GM12878 (cell line): ENCODE data around the gene HPD. TPM values are rescaled to one million over a fixed set of nuclear protein-coding genes. Genes with fewer than 3 reads are reported as not detected.

ENCODE experiments used
- ATAC-seq: fragments of 200-7000 bp; cut with Tn5 transposase; 3 replicates; pipeline ENCODE4 v1.9.1; 2020; ENCODE audit warnings: mild to moderate bottlenecking, moderate library complexity
- BruUV-seq: library from RNA; stranded (reverse); fragments of 400-500 nt; replicated peaks from 2 replicates; lab custom pipeline; 2021; lab: Mats Ljungman, UMichigan
- CTCF ChIA-PET: fragments of 300-600 bp; sonication (Branson Sonifier 250); formaldehyde crosslinking; extraction: SDS; loops from one replicate; lab custom pipeline; 2021; ENCODE audit warnings: inconsistent platforms; lab: Yijun Ruan, JAX
- POLR2A ChIA-PET: fragments of 350-600 bp; formaldehyde crosslinking; extraction: SDS; loops from one replicate; lab custom pipeline; 2021; ENCODE audit warnings: inconsistent platforms; lab: Charles Lee
- RAD21 ChIA-PET: fragments of 300-600 bp; sonication (Branson Sonifier 250); formaldehyde crosslinking; loops from one replicate; lab custom pipeline; 2023; ENCODE audit warnings: antibody characterized with exemption; ENCODE audit not compliant: unreplicated experiment; lab: Charles Lee
- SMC1A ChIA-PET: fragments of 300-600 bp; sonication (Branson Sonifier 250); formaldehyde crosslinking; loops from one replicate; lab custom pipeline; 2023; ENCODE audit not compliant: unreplicated experiment, uncharacterized antibody; lab: Charles Lee
- DNase-seq: peaks from one replicate; pipeline ENCODE4 v3.0.0-alpha.2; 2011; ENCODE audit warnings: low read depth, low spot score
- FAIRE-seq: peaks from 3 replicates; lab custom pipeline; 2011; peaks lifted over from hg19 to GRCh38; lab: Jason Lieb, UNC
- H2AFZ ChIP-seq: 2 replicates; pipeline ENCODE4 v1.6.0; 2011; ENCODE audit warnings: low read depth, low read length, control low read depth; ENCODE audit not compliant: control insufficient read depth
- H3K27ac ChIP-seq: 2 replicates; pipeline ENCODE4 v1.5.1; 2011; ENCODE audit warnings: control low read depth; ENCODE audit not compliant: control insufficient read depth, insufficient read depth
- H3K27me3 ChIP-seq, 2 experiments: replicated peaks in 1 of 2; 2 replicates each; pipeline versions ENCODE4 v1.6.0 to v1.6.1; 2011; ENCODE audit warnings: low read length in 1 of 2; ENCODE audit not compliant: control insufficient read depth in 2 of 2, insufficient read depth in 2 of 2
- H3K36me3 ChIP-seq, 2 experiments: 2 replicates each; pipeline ENCODE4 v1.5.1; 2011; ENCODE audit warnings: low read length in 1 of 2; ENCODE audit not compliant: control insufficient read depth in 2 of 2, insufficient read depth in 2 of 2
- H3K4me1 ChIP-seq: 2 replicates; pipeline ENCODE4 v1.6.1; 2011; ENCODE audit warnings: mild to moderate bottlenecking, low read length, moderate library complexity, mixed read lengths; ENCODE audit not compliant: control insufficient read depth, insufficient read depth
- H3K4me2 ChIP-seq: 2 replicates; pipeline ENCODE4 v1.6.0; 2011; ENCODE audit warnings: control low read depth; ENCODE audit not compliant: control insufficient read depth, insufficient read depth
- H3K4me3 ChIP-seq: fragments of 200-600 bp; sonication (generic); 2 replicates; pipeline ENCODE4 v1.5.1; 2016
- H3K79me2 ChIP-seq: 2 replicates; pipeline ENCODE4 v1.6.0; 2011; ENCODE audit warnings: low read length; ENCODE audit not compliant: control insufficient read depth, insufficient read depth
- H3K9ac ChIP-seq: 2 replicates; pipeline ENCODE4 v1.8.0; 2011; ENCODE audit warnings: low read length, control low read depth, mixed read lengths; ENCODE audit not compliant: control insufficient read depth, insufficient read depth
- H3K9me3 ChIP-seq: replicated peaks from 3 replicates; pipeline ENCODE4 v1.5.1; 2011; ENCODE audit warnings: mild to moderate bottlenecking, low read length; ENCODE audit not compliant: control insufficient read depth, insufficient read depth
- H4K20me1 ChIP-seq: 2 replicates; pipeline ENCODE4 v1.6.0; 2011; ENCODE audit not compliant: control insufficient read depth, insufficient read depth
- CTCF ChIP-seq, 3 experiments: IDR thresholded peaks in 2 of 3; conservative IDR thresholded peaks in 1 of 3; 2 replicates each; pipeline ENCODE4 v1.5.1; 2011; ENCODE audit warnings: low read depth in 3 of 3, low read length in 3 of 3, mild to moderate bottlenecking in 3 of 3, control low read depth in 2 of 3, moderate library complexity in 2 of 3, inconsistent platforms in 1 of 3, mixed read lengths in 1 of 3; ENCODE audit not compliant: control insufficient read depth in 2 of 3, insufficient read depth in 1 of 3; ENCODE audit errors: extremely low read depth in 1 of 3
- EZH2 ChIP-seq: IDR thresholded peaks from 2 replicates; pipeline ENCODE4 v1.6.1; 2012; ENCODE audit warnings: low read depth, mild to moderate bottlenecking, control low read depth, inconsistent platforms, low read length, borderline replicate concordance; ENCODE audit not compliant: control insufficient read depth
- IKZF1 ChIP-seq: fragments of 450-650 bp; conservative IDR thresholded peaks from 2 replicates; pipeline ENCODE4 v1.6.1; 2017; ENCODE audit warnings: antibody characterized with exemption, mild to moderate bottlenecking
- LARP7 ChIP-seq: fragments of 450-650 bp; IDR thresholded peaks from 2 replicates; pipeline ENCODE4 v1.6.1; 2017; ENCODE audit warnings: mild to moderate bottlenecking
- NFXL1 ChIP-seq: fragments of 450-650 bp; IDR thresholded peaks from 2 replicates; pipeline ENCODE4 v1.6.1; 2017; ENCODE audit warnings: antibody characterized with exemption, mild to moderate bottlenecking, borderline replicate concordance
- NKRF ChIP-seq: fragments of 450-650 bp; conservative IDR thresholded peaks from 2 replicates; pipeline ENCODE4 v1.6.1; 2017; ENCODE audit warnings: mild to moderate bottlenecking, moderate library complexity
- NR2F1 ChIP-seq: fragments of 450-650 bp; conservative IDR thresholded peaks from 2 replicates; pipeline ENCODE4 v1.6.1; 2017; ENCODE audit warnings: mild to moderate bottlenecking
- ZNF217 ChIP-seq: fragments of 450-650 bp; IDR thresholded peaks from 2 replicates; pipeline ENCODE4 v1.6.1; 2017; ENCODE audit warnings: antibody characterized with exemption, mild to moderate bottlenecking
- WGBS: methylation state at CpG from one replicate; pipeline ENCODE4 v1.1.6; 2016; ENCODE audit warnings: low lambda C conversion rate; ENCODE audit not compliant: insufficient replicate concordance, insufficient coverage; ENCODE audit errors: missing lambda C conversion rate; 5-methylcytosine and 5-hydroxymethylcytosine counted together
- in situ Hi-C: fragments of 300-500 bp; cut with MboI; formaldehyde crosslinking; loops from 9 replicates; pipeline ENCODE4 v1.14.3; 2018; ENCODE audit warnings: mixed read lengths
- intact Hi-C: fragments of 100-400 bp; cut with micrococcal nuclease; formaldehyde crosslinking; loops from one replicate; pipeline ENCODE4 v1.14.2; 2022; ENCODE audit not compliant: unreplicated experiment
- polyA plus RNA-seq, 11 experiments: library from polyadenylated mRNA; depleted of rRNA in 4 of 11; unstranded in 6 of 11; stranded (reverse) in 5 of 11; fragments of >200 nt; fragmentation: Nextera tagmentation in 4 of 11; fragmentation: Illumina TruSeq in 1 of 11; extraction: Ambion mirVana in 4 of 11; extraction: Trizol in 1 of 11; gene quantifications; 1 replicate in 1 of 11; 2 replicates in 10 of 11; pipeline versions ENCODE4 v1.2.1 to v1.2.3, GENCODE V29; 2011 to 2016; ENCODE audit warnings: inconsistent platforms in 2 of 11, missing spikeins in 2 of 11, low read depth in 1 of 11
- total RNA-seq, 4 experiments: library from RNA; depleted of rRNA in 3 of 4; stranded (reverse); fragments of >200 nt in 3 of 4; fragmentation: Illumina TruSeq in 1 of 4; extraction: Trizol in 1 of 4; gene quantifications; 2 replicates each; pipeline versions ENCODE4 v1.2.1 to v1.2.3, GENCODE V29; 2013 to 2021

The HPD gene
- total and polyA plus RNA-seq, 10 of the 15 experiments (the other 5 are each of a cell fraction or from before 2014, with no cell fraction given), result 0.04 to 0.69 (median 0.28) TPM; not detected in 7

- Histone ChIP-seq H3K27me3 (no peaks in the 10 kb centered on the region), H3K9ac (peak within 1 kb of the TSS; percentile 100), H2AFZ (peak within 1 kb of the TSS; percentile 79), H3K4me1 (peaks cover 20% of the 10 kb centered on the region), H3K4me2 (peak within 1 kb of the TSS; percentile 88), H3K79me2 (peaks cover 72% of the 10 kb centered on the region), H3K9me3 (no peaks in the 10 kb centered on the region), H3K27ac (peak within 1 kb of the TSS; percentile 97)
- in situ Hi-C loops, result no loop called here
- 3% methylated on average over 24 of the region's 74 CpGs for WGBS
- RAD21 ChIA-PET, result interaction anchor here (1.0 to 13.1 kb wide), 3 partner anchors 9 to 84 kb away, joined by 3 to 395 read pairs (median 12); partner anchors contain the start of genes PSMD9 and RHOF
- intact Hi-C loops, result loop anchor here (5.0 kb wide), 2 partner anchors 267 to 1428 kb away; partner anchors contain the start of genes MPHOSPH9 and MTRFR
- no TSS peak for BruUV-seq
- CTCF ChIA-PET, result interaction anchor here (0.7 to 13.6 kb wide), 3 partner anchors 7 to 55 kb away, joined by 4 to 565 read pairs (median 5); partner anchors contain the start of gene RHOF
- POLR2A ChIA-PET, result interaction anchor here (0.6 to 10.1 kb wide), 5 partner anchors 11 to 1136 kb away, joined by 3 to 155 read pairs (median 11); partner anchors contain the start of genes PSMD9 and RHOF
- no peak for DNase-seq
- TF ChIP-seq NFXL1 (peak; percentile 99), ZNF217 (0 out of 2 replicates have a peak, but pooled peaks have one; percentile 28), IKZF1 (peak; percentile 47), NR2F1 (peak; percentile 28; the same call in 1 of the 2 replicates), EZH2 (no peak), NKRF (0 out of 2 replicates have a peak, but pooled peaks have one; percentile 9), CTCF (IDR thresholded peaks at IDR 0.05 in 2 of 3, conservative IDR thresholded peaks at IDR 0.05 in 1 of 3; ENCODE audit: control insufficient read depth in 2 of 3, extremely low read depth in 1 of 3, insufficient read depth in 1 of 3, low read depth in 3 of 3, low read length in 3 of 3) (no peak), LARP7 (peak; percentile 60)
- TF ChIP-seq, all 136 proteins: peak for 6
- Histone ChIP-seq H3K36me3 (peaks cover 4 to 8% of the 10 kb centered on the region in 2 experiments), H3K4me3 (peak within 1 kb of the TSS; percentile 99), H4K20me1 (peaks cover 5% of the 10 kb centered on the region; the same call in 1 of the 2 replicates)
- FAIRE-seq, result no peak
- ATAC-seq, result peak; percentile 6
- SMC1A ChIA-PET, result interaction anchor here (0.8 to 12.2 kb wide), 2 partner anchors 10 to 22 kb away, joined by 3 to 226 read pairs; partner anchors contain the start of gene RHOF
These were observed 54.7 kb downstream of the HPD start, which contains the start of gene SETD1B for GRCh38 chr12:121803861-121804416. Gene SETD1B, plus strand, starts transcription at chr12:121804009. Its CDS starts 729 bp downstream, at chr12:121804738.
